ENCODE data around the gene MTA1. TPM values are rescaled to one million over a fixed set of nuclear protein-coding genes. Genes with fewer than 3 reads are reported as not detected.

The MTA1 gene
- total and polyA plus RNA-seq, 2 donors from 2014 or later: 30.4 to 112 TPM

- no peak overlapping the region for H3K4me3 ChIP-seq (ENCODE audit: low read length in 3 of 3)
- H3K27me3 ChIP-seq (ENCODE audit: control insufficient read depth, insufficient read depth, low read length): no peaks in the 10 kb centered on the region
- intact Hi-C loops (cut with DNase I): no loop called here
- no peak for TF ChIP-seq CTCF (IDR thresholded peaks at IDR 0.05; ENCODE audit: borderline replicate concordance, extremely low read depth, insufficient read depth)
- H3K9me3 ChIP-seq (ENCODE audit: control insufficient read depth in 2 of 3, insufficient read depth in 1 of 3, low read length in 3 of 3): no peaks in the 10 kb centered on the region
- H3K9ac ChIP-seq (ENCODE audit: low read length in 3 of 3): no peak overlapping the region
- peaks cover 0 to 7% (median 0%) of the 10 kb centered on the region in 3 donors for H3K36me3 ChIP-seq (ENCODE audit: control insufficient read depth in 2 of 3, insufficient read depth in 3 of 3, low read length in 3 of 3)
- FAIRE-seq (no peak), DNase-seq (no peak)
- H3K27ac ChIP-seq (ENCODE audit: low read depth in 2 of 2, low read length in 2 of 2): no peak overlapping the region
- H3K4me1 ChIP-seq (ENCODE audit: control insufficient read depth in 2 of 3, insufficient read depth in 2 of 3, low read depth in 1 of 3, low read length in 3 of 3): peaks cover 0 to 16% (median 3%) of the 10 kb centered on the region in 3 donors
Measured at GRCh38 chr14:105466531-105467248, 47.1 kb downstream of the MTA1 start.

- peaks cover 0 to 23% (median 7%) of the 10 kb centered on the region in 3 donors for H3K4me1 ChIP-seq (ENCODE audit: control insufficient read depth in 2 of 3, insufficient read depth in 2 of 3, low read depth in 1 of 3, low read length in 3 of 3)
- H3K9ac ChIP-seq (ENCODE audit: low read length in 3 of 3): no peak overlapping the region
- H3K9me3 ChIP-seq (ENCODE audit: control insufficient read depth in 2 of 3, insufficient read depth in 1 of 3, low read length in 3 of 3): no peaks in the 10 kb centered on the region
- no peak overlapping the region for H3K27ac ChIP-seq (ENCODE audit: low read depth in 2 of 2, low read length in 2 of 2)
- no peak for FAIRE-seq
- peak in 1 of 5 donors; percentile 15 for DNase-seq
- no peak for TF ChIP-seq CTCF (IDR thresholded peaks at IDR 0.05; ENCODE audit: borderline replicate concordance, extremely low read depth, insufficient read depth)
- no peaks in the 10 kb centered on the region for H3K27me3 ChIP-seq (ENCODE audit: control insufficient read depth, insufficient read depth, low read length)
- intact Hi-C loops (cut with DNase I): no loop called here
- H3K4me3 ChIP-seq (ENCODE audit: low read length in 3 of 3): no peak overlapping the region
- H3K36me3 ChIP-seq (ENCODE audit: control insufficient read depth in 2 of 3, insufficient read depth in 3 of 3, low read length in 3 of 3): peaks cover 0 to 7% (median 0%) of the 10 kb centered on the region in 3 donors
Measured at GRCh38 chr14:105467249-105467941, 47.8 kb downstream of the MTA1 start.

- FAIRE-seq: no peak
- H3K9ac ChIP-seq (ENCODE audit: low read length in 3 of 3): no peak overlapping the region
- H3K4me1 ChIP-seq (ENCODE audit: control insufficient read depth in 2 of 3, insufficient read depth in 2 of 3, low read depth in 1 of 3, low read length in 3 of 3): peaks cover 0 to 28% (median 8%) of the 10 kb centered on the region in 3 donors
- DNase-seq: no peak
- H3K27ac ChIP-seq (ENCODE audit: low read depth in 2 of 2, low read length in 2 of 2): peak overlapping the region; percentile 32 to 51
- no peaks in the 10 kb centered on the region for H3K27me3 ChIP-seq (ENCODE audit: control insufficient read depth, insufficient read depth, low read length)
- intact Hi-C loops (cut with DNase I): no loop called here
- H3K36me3 ChIP-seq (ENCODE audit: control insufficient read depth in 2 of 3, insufficient read depth in 3 of 3, low read length in 3 of 3): peaks cover 0 to 7% (median 0%) of the 10 kb centered on the region in 3 donors
- no peak for TF ChIP-seq CTCF (IDR thresholded peaks at IDR 0.05; ENCODE audit: borderline replicate concordance, extremely low read depth, insufficient read depth)
- H3K9me3 ChIP-seq (ENCODE audit: control insufficient read depth in 2 of 3, insufficient read depth in 1 of 3, low read length in 3 of 3): no peaks in the 10 kb centered on the region
- no peak overlapping the region for H3K4me3 ChIP-seq (ENCODE audit: low read length in 3 of 3)
Measured at GRCh38 chr14:105467942-105468471, 48.4 kb downstream of the MTA1 start.
